ENCODE results near the gene ARID1B.

- TF ChIP-seq CTCF (IDR thresholded peaks at IDR 0.05) = no peak
- no peak for TF ChIP-seq EZH2 (IDR thresholded peaks at IDR 0.05)
- no peak for TF ChIP-seq EZH2phosphoT487 (IDR thresholded peaks at IDR 0.05)
Observed at GRCh38 chr6:157169226-157169625, 392.0 kb downstream of the ARID1B start.

Data from neural progenitor cell (in vitro differentiated cells).